NCI-H82 (cell line): ENCODE data around the gene SIGLEC9.

Experiments used
- DNase-seq: peaks from one replicate; lab custom pipeline; 2025; lab: John Stamatoyannopoulos, UW

Gene SIGLEC9

DNA sequence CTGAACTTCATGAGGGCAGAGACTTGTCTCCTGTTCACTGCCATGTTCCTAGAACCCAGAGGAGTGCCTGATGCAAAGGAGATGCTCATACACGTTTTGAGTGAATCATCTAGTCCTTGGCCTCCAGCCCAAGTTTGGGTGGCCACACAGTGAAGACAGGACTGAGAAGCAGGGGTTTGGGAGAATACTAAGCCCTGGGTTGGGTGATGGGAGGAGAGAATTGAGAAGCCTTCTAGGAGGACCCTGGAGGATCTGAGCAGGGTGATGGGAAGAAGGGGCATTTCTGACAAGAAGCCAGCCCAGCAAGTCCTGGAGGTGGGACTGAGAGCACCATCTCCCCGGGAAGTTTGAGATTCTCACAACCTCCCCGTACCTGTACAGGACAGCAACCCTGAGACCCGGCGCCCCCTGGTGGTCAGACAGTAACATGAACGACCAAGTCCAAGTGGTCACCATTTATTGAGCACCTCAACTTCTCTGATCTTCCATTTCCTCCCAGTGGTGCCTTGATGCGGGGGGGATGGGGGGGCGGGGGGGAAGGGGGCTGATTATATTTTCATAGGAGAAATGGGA, 27.5 kb upstream of the SIGLEC9 start:
- DNase-seq = peak; percentile 68

DNA sequence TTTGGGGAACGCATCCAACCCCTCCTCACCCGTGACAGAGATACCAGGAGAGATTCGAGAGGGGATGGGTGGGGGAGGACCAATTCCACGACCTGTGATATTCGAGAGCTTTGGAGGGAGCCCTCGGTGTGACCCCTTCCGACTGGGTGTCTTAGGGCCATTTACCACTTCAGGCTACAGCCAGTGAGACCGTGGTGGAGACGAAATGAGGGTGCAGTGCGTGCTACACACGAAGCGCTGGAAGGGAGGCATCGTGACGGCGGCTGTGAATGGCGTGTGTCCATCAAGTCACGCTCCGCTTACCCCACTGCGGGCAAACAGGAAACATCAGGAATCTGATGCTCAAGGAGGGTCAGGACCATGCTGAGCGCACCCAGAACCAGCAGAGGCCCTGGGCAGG, 26.9 kb upstream of the SIGLEC9 start:
- no peak for DNase-seq

DNA sequence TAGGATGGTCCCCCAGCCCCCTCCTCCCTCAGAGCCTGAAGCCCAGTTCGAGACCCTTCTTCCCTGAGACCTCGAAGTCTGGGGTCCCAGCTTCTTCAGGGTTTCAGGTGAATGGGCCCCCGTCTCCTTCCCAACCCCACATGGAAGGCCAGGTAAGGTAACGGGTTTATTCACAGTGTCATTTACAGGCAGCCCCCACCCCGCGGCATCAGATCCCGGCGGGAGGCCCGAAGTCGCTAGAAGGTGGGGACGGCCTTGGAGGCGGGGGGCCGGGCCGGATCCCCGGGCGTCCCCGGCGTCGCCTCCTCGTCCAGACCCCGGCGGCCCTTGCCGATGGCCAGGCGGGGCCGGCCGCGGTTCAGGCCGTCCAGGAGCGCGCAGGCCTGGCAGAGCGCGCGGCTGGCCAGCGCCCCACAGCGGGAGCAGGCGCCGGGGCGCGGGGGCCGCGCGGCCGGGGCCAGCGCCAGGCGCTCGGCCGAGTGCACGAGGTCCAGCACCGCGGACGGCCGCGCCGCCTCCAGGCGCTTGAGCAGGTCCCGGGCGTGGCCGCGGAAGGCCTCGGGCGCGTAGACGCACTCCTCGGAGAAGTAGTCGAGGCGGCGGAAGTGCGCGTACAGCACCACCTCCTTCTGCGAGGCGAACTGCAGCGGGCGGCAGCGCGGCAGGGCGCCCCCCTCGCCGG, 26.2 kb upstream of the SIGLEC9 start:
- no peak for DNase-seq

DNA sequence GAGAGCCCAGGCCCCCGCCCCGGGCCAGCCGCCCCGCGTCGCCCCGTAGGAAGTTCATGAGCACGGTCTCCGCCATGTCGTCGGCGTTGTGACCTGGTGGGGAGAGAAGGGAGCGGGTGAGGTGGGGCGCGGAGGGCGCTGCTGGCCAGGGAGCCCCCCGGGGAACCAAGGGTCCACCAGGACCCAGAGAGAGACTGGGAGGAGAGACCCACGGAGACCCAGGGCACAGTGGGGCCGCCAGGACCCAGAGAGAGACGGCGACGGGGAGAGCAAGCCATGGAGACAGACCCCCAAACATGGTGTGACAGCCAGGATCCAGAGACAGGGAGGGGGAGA, 25.7 kb upstream of the SIGLEC9 start:
- DNase-seq = no peak

DNA sequence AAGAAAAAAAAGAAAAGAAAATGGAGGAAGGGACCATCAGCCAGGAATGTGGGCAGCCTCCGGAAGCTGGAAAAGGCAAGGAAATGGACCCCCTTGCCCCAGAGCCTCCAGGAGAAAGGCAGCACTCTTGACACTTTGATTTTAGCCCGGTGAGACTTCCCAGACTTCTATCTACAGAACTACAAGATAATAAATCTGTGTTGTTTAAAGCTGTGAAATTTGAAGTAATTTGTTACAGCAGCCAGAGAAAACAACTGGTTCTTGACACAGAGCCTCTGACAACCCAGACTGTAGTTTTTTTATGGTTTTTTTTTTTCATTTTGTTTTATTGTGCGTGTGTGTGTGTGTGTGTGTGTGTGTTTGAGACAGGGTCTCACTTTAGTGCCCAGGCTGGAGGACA, 24.1 kb upstream of the SIGLEC9 start:
- DNase-seq = no peak

DNA sequence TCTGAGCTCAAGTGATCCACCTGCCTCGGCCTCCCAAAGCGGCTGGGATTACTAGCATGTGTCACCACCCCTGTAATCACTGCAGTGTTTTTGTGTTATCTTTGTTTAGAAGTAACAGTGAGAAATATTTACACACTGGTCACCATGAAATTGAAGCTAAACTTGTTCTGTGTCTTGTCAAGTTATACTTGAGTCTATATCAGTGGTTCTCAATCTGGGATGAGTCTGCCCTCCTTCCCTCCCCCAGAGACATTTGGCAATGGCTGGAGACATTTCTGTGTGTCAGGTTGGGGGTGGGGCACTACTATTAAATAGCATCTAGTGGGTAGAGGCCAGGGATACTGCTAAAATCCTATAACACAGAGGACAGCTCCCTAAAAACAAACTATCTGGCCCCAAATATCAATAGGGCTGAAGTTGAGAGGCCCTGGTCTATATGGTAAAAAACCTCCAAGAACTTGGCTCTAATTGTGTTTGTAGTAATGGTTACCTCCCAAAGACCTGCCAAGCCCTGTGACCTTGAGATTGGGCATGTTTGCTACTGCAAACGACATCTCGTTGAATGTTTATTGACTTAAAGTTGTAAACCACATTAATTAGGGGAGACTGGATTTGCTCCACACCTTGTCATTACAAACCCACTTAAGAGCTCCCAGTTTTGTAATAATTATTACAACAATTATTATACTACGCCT, 23.4 kb upstream of the SIGLEC9 start:
- no peak for DNase-seq

DNA sequence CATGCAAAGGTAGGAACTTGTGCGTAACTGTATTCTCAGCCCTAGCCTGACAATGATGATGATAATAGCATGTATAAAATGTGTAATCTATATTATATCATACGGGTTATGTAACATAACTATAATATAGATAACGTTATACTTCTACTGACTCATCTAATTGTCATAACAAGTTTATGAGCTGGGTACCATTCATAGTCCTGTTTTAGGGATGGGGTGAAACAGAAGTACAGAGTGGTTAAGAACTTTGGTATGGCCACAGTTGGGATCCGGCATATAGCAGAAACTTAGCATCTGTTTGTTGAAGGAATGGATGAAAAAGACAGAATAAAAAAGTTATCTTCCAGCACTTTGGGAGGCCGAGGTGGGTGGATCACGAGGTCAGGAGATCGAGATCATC, 21.7 kb upstream of the SIGLEC9 start:
- DNase-seq = no peak

DNA sequence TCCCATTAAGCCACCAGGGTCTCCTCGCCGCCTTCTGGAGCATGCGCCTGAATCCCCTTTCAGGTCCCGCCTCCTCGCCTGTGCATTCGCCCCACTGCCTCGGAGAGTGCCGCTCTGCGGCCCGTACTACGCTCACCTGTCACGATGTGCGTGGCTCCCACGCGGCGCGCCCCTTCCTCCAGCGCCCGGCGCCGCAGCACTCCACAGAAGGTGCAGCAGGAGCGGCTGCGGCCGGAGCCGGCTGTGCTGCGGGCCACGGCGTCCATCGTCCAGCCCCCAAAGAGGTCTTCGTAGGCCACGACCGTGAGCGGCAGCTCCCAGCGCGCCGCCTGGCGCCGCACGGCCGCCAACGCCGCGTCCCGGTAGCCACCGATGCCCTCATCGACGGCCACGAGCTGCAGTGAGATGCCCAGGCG, 20.8 kb upstream of the SIGLEC9 start:
- no peak for DNase-seq

DNA sequence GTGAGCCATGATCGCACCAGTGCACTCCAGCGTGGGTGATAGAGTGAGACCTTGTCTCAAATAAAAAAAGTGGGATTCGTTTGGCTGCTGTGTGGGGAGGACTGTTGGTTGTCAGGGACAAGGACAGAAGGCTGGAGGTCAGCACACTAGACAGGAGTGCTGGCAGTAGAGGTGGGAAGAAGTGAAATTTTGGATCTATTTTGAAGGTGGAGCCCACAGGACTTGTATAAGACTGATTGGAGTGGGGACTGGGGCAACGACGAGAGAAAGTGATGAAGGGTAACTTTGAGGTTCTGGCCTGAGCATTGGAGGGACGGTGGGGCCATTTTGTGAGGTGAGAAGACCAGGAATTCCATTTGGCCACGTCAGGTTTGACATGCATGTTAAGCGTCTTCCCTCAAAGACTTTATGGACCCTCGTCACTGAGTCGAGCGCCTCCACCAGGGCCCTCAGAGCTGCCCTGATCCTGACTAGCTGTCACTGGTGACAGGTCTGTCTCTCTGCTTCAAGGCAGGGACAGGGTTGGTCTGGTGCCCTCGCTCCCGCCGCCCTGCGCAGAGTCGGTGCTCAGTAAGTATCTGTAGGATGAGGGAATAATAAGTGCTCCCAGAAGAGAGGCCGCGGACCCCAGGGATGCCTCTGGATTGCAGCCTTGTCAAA, 17.2 kb upstream of the SIGLEC9 start:
- no peak for DNase-seq

DNA sequence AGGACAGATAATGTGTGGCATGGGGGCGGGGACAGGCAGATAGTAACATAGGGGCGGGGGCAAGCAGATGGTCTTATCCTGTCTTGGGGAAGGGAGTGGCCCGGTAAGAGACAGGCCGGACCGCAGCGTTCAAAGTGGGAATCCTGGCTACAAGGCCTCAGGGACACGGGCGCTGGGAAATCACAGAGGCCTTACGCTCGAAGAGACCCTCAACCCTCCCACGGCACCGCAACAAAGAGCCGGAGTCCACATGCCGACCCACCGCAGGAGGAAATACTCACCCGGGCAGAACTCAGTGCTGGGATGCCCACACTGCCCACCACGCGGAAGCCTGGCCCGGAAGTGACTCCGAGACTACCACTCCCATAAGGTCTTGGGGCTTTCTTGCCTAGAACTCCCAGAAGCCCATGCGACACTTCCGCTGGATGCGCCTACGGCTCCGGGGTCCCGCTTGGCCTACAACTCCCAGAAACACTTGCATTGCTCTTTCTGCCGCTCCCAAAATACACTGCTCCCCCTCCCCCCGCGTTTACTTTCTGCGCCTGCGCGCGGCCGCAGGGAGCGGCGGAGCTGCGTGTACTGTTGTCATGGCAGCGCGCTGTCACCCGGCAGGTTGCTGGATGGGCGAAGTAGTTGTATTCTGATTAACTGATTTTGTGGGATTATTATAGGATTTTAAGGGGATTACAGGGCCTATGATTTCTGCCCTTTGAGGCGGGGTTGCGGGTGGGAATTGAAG, 16.5 kb upstream of the SIGLEC9 start, which contains the start of gene CTU1:
Gene CTU1 (minus strand): TSS at position 344 of the 739 bp plus-strand sequence. CDS start 3,840 bp downstream, outside the sequence.
- peak; percentile 99 for DNase-seq

DNA sequence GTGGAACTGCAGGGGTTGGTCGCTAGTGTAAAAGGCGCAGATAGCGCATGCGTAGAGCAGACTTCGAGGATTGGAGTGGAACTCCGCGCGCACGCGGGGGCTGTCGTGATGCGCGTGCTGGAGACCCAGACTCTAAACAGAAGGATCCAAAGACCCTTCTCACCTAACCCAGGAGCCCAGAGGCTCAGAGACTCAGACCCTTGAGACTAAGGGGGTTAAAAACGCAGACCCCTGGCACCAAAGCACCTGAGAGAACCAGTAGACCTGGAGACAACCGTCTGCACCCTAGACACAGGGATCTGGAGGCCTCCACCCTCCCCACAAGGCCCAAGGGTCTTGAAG, 15.9 kb upstream of the SIGLEC9 start:
- DNase-seq = no peak

DNA sequence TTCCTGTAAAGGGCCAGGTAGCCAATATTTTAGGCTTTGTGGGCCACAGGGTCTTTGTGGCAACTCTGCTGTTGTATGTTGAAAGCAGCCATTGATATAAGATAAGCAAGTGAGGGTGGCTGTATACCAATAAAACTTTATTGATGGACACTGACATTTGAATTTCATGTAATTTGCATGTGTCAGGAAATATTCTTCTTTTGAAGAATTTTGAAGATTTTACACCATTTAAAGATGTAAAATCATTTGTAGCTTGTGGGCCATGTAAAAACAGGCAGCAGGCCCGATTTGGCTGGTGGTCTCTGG, 14.1 kb upstream of the SIGLEC9 start:
- DNase-seq = no peak

DNA sequence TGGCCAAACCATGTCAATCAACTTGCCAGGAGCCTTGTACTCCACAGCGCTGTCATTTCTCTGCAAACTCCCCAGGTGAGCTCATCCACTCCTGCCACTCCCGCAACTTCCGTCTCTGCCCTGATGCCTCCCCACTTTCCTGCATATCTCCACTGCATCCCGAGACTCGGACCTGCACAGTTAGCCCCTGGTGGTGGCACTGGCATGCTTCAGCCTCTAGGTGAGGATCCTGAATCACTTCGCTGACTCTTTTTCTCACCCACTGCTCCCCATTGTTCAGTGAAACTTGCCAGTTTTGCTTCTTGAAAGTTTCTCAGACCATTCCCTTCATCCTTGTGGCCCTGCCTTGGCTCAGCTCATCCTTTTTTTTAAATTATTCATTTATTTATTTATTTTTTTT, 13.1 kb upstream of the SIGLEC9 start:
- peak; percentile 30 for DNase-seq

DNA sequence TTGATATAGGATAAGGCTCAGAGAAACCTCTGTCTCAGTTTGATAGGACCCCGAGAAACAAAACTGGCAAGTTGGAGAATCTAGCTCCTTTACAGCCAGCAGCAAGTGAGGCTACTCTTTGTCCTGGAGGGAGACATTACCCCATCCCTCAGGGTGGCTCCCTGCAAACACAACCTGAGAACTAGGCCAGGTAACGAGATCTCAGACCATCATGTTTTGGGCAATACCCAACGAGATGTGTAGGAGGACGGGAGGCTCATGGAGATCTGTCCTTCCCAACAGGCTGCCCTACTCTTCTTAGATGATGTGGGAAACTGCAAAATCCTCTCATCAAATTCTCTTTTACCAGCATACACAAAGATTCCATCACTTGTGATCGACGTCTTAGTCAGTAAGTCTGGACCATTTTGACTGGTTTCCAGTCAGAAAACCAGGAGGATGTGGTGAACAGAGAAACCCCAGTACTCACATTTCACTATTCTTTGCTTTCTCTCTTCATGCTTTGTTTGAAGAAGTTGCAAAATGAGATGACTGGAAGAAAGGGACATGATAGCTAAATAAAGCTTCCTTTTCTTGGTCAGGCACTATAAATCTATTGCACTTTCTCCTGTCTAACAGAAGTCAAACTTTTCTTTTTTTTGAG, 10.5 kb upstream of the SIGLEC9 start:
- DNase-seq = no peak

DNA sequence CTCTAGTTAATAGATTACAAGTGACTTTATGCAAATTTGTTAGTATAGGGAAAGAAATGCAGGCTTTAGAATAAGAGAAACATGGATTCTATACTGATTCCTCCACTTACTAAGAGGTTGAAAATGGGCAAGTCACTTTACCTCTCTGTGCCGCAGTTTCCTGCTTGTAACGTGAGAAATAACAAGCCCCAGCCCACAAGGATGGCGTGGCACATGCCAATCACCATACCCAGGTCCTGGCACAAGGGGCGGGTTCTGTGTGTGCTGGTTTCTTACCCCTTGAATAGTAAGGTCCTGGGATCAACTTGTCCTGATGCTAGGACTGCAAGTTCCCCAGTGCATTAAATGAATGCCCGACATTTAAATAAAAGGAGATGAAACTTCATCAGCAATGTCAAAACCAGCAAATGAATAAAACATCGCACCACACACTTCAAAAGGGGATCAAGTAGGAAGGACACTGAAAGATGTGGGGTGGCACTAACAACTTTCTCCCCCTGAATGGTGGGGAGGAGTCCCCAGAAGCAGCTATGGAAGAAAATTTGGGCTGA, 7.9 kb upstream of the SIGLEC9 start:
- DNase-seq = no peak

DNA sequence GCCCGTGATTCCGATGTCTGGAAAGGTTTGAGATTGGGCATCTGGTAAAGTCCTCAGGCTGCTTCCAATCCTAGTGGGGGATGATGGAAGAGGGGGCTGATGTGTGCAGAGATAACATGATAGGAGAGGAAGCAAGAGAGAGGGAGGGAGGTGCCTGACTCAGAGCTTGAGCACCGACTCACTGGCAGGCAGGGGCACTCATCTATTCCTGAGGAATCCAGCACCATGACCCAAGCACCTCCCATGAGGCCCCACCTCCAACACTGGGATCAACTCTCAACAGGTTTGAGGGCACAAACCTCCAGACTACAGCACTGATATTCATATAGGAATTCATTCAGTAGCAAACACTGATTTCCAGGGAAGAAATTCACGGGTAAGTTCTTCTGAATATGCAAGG, 5.6 kb upstream of the SIGLEC9 start:
- DNase-seq = no peak

DNA sequence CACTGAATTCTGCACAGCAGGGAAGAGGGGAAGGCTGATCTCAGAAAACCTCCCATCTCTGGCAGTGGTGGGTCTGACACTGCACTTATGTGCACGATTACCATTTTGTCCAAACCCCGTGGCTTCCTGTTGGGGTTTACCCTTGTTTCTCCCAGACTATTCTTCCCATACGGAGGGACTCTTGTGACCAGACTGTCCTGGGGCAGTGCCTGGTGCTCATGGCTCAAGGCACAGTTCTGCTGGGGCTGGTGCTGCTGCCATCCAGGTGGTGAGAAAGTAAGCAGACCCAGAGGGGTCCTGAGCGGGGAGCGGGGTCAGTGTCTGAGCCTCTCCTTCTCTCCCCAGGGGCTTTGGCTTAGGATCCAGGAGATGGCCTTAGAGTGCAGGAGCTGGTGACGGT, 5.1 kb upstream of the SIGLEC9 start:
- DNase-seq = no peak

DNA sequence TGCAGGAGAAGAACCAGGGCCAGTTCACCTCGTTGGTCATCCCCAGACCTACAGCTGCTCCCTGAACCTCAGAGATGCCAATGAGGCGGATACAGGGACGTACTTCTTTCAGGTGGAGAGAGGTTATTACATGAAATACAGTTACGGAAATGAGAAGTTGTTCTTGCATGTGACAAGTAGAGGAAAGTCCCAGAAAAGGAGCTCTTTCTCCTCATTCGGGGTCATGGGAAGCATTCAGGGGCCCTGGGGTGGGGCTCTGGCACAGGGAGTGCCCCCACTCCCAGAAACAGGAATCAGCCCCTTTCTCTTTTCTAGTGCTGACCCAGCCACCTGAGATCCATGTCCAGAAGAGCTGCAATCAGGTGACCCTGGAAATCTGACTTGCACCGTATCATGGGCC, 4.5 kb upstream of the SIGLEC9 start:
- DNase-seq = no peak

DNA sequence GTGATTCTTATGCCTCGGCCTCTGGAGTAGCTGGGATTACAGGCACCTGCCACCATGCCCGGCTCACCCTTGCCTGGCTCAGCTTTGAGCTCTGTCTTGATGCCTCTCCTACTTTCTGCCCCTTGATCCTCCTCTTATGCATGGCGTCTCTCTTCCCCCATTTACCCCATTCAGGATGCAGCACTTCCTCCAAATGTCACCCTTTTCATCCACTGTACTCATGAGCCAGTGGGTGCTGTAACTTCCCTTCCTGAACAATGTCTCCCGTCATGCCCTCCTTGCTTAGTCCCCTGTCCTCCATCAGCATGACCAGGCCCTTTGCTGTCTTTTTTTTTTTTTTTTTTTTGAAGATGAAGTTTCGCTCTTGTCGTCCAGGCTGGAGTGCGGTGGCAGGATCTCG, 3.4 kb upstream of the SIGLEC9 start:
- no peak for DNase-seq

DNA sequence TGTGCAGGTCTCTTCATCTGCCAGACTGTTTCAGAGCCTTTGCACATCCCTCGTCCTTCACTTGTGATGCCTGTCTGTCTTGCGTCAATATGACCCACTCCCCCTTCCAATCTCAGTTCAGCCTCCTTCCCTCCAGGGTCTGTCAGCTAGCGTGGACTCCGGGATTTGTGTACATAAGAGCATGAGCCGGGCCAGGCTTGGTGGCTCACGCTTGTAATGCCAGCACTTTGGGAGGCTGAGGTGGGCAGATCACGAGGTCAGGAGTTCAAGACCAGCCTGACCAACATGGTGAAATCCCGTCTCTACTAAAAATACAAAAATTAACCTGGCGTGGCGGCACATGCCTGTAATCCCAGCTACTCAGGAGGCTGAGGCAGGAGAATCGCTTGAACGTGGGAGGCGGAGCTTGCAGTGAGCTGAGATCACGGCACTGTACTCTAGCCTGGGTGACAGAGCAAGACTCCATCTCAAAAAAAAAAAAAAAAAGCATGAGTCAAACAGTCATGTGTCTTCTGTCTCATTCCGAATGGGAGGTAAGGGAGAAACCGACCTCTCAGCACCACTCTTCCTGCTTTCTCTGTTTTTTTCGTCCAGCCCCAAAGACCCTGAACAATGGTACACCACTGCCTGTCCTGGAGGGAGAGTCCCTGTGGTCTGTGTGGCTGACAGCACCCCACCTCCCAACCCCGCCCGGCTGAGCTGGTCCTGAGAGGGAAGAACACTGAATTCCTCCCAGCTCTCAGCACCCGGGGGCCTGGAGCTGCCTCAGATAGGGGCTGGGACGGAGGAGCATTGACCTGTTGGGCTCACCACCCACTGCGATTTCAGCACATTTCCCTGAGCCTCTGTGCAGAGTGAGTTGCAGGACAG, 2.4 kb upstream of the SIGLEC9 start:
- no peak for DNase-seq

DNA sequence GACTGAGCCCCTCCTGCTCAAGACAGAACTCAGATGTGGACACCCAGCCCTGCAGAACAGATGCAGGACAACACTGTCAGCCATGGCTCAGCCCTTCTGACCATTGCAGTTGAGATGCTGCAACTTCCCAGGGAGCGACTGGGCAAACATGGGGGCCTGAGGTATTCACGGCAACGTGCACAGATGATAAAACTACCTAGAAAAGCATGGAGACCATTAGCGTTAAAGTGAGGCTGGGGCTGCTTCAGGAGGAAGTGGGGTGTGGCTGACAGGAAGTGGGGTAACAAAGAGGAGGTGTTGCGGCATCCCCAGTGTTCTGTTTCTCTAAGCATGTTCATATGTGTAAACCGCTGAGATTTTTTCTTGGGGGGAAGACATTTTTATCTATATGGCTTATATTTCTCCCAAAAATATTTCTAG, 1.3 kb upstream of the SIGLEC9 start:
- DNase-seq = no peak
